ENCODE measurements around the gene PDZK1.

DNA sequence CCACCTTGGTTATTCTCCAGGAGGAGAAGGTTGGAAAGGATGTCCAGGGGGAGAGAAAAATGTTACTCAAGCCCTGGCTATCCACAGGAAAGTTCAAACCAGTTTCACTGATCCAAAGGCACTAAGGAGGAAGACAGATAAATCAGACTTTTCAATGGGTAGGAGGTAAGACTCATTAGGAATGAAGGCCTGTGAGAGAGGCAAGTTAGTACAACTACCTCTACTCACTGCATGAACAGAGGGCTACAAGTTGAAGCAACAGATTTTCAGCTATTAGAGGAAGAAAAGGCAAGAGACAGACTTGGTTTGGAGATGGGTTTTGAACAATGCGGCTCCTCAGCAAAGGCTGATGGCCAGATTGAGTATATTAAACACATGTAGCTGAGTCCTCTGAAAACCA is 29.0 kb upstream of the PDZK1 start:
- TF ChIP-seq EZH2phosphoT487 (IDR thresholded peaks at IDR 0.05; ENCODE audit: borderline replicate concordance, low read length) (no peak), EZH2 (IDR thresholded peaks at IDR 0.05; ENCODE audit: low read length, unreplicated experiment) (no peak)
- TF ChIP-seq, protein P1, sequence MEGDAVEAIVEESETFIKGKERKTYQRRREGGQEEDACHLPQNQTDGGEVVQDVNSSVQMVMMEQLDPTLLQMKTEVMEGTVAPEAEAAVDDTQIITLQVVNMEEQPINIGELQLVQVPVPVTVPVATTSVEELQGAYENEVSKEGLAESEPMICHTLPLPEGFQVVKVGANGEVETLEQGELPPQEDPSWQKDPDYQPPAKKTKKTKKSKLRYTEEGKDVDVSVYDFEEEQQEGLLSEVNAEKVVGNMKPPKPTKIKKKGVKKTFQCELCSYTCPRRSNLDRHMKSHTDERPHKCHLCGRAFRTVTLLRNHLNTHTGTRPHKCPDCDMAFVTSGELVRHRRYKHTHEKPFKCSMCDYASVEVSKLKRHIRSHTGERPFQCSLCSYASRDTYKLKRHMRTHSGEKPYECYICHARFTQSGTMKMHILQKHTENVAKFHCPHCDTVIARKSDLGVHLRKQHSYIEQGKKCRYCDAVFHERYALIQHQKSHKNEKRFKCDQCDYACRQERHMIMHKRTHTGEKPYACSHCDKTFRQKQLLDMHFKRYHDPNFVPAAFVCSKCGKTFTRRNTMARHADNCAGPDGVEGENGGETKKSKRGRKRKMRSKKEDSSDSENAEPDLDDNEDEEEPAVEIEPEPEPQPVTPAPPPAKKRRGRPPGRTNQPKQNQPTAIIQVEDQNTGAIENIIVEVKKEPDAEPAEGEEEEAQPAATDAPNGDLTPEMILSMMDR (conservative IDR thresholded peaks at IDR 0.05; ENCODE audit: low read depth, low read length): no peak
